HepG2 (cell line): ENCODE results near the gene CATSPERD. TPM values are rescaled to one million over a fixed set of nuclear protein-coding genes. Genes with fewer than 3 reads are reported as not detected.

Source experiments
- ATAC-seq: fragments of 200-7000 bp; cut with Tn5 transposase; 3 replicates; pipeline ENCODE4 v1.9.1; 2020; ENCODE audit warnings: mild to moderate bottlenecking, moderate library complexity
- BruUV-seq: library from RNA; stranded (reverse); fragments of 400-500 nt; replicated peaks from 2 replicates; lab custom pipeline; 2021; lab: Mats Ljungman, UMichigan
- CTCF ChIA-PET: fragments of 300-600 bp; formaldehyde crosslinking; extraction: SDS; loops from one replicate; lab custom pipeline; 2021; ENCODE audit warnings: low total read pairs, inconsistent platforms, low intra/inter-chr PET ratio; lab: Yijun Ruan, JAX
- POLR2A ChIA-PET: fragments of 350-600 bp; sonication (Branson Sonifier 250); formaldehyde crosslinking; loops from one replicate; lab custom pipeline; 2020; ENCODE audit warnings: antibody characterized with exemption, inconsistent platforms; lab: Yijun Ruan, JAX
- DNase-seq: peaks from one replicate; pipeline ENCODE4 v3.0.0-alpha.2; 2015; ENCODE audit warnings: low spot score
- FAIRE-seq: peaks from 3 replicates; lab custom pipeline; 2011; peaks lifted over from hg19 to GRCh38; lab: Jason Lieb, UNC
- H2AFZ ChIP-seq: one replicate; pipeline ENCODE4 v1.6.1; 2011; ENCODE audit warnings: low read length, inconsistent platforms
- H3K27ac ChIP-seq: fragments of 300-600 bp; 3 replicates; pipeline ENCODE4 v1.8.0; 2011; ENCODE audit warnings: mixed run types, mild to moderate bottlenecking, mixed read lengths, low read length, inconsistent platforms; ENCODE audit not compliant: insufficient read depth; ENCODE audit errors: extremely low read length
- H3K27me3 ChIP-seq, 2 experiments: fragments of 200-600 bp in 1 of 2; 2 replicates in 1 of 2; 3 replicates in 1 of 2; pipeline versions ENCODE4 v1.6.0 to v1.8.0; 2011; ENCODE audit warnings: low read length in 2 of 2, mild to moderate bottlenecking in 2 of 2, moderate library complexity in 2 of 2, inconsistent platforms in 1 of 2; ENCODE audit not compliant: insufficient read depth in 2 of 2, control insufficient read depth in 1 of 2
- H3K36me3 ChIP-seq, 2 experiments: fragments of 200-600 bp in 1 of 2; replicated peaks in 1 of 2; 2 replicates in 1 of 2; 3 replicates in 1 of 2; pipeline versions ENCODE4 v1.5.1 to v1.8.0; 2011; ENCODE audit warnings: low read length in 2 of 2, inconsistent platforms in 1 of 2; ENCODE audit not compliant: insufficient read depth in 2 of 2, control insufficient read depth in 1 of 2
- H3K4me1 ChIP-seq: 2 replicates; pipeline ENCODE4 v1.5.1; 2012; ENCODE audit warnings: low read length, inconsistent platforms; ENCODE audit not compliant: insufficient read depth
- H3K4me2 ChIP-seq: 2 replicates; pipeline ENCODE4 v1.6.0; 2011; ENCODE audit warnings: low read depth, low read length, inconsistent platforms
- H3K4me3 ChIP-seq, 3 experiments: fragments of 200-600 bp in 1 of 3; sonication (generic), shearing (Covaris generic) in 1 of 3; replicated peaks in 1 of 3; 2 replicates each; pipeline ENCODE4 v1.5.1; 2011 to 2016; ENCODE audit warnings: low read length in 3 of 3, inconsistent platforms in 2 of 3, low read depth in 2 of 3, mild to moderate bottlenecking in 2 of 3, control low read depth in 1 of 3, mixed read lengths in 1 of 3; ENCODE audit not compliant: insufficient read depth in 1 of 3
- H3K79me2 ChIP-seq: one replicate; pipeline ENCODE4 v1.6.1; 2011; ENCODE audit warnings: low read length, inconsistent platforms; ENCODE audit not compliant: insufficient read depth
- H3K9ac ChIP-seq: 2 replicates; pipeline ENCODE4 v1.6.0; 2011; ENCODE audit warnings: mild to moderate bottlenecking, low read depth, low read length, inconsistent platforms; ENCODE audit not compliant: insufficient read depth
- H3K9me3 ChIP-seq: 2 replicates; pipeline ENCODE4 v1.5.1; 2012; ENCODE audit warnings: mild to moderate bottlenecking, low read length
- H4K20me1 ChIP-seq: 2 replicates; pipeline ENCODE4 v1.6.0; 2011; ENCODE audit warnings: inconsistent platforms, mild to moderate bottlenecking, low read length, moderate library complexity; ENCODE audit not compliant: insufficient read depth
- AGO1 ChIP-seq: fragments of 200-400 bp; formaldehyde crosslinking; IDR thresholded peaks from 2 replicates; pipeline ENCODE4 v1.6.1; 2017; ENCODE audit warnings: mild to moderate bottlenecking, low read depth, low read length, moderate library complexity; ENCODE audit not compliant: poor library complexity, severe bottlenecking
- ATF5 ChIP-seq: sonication (generic); formaldehyde crosslinking; IDR thresholded peaks from 2 replicates; pipeline ENCODE4 v1.4.0; 2020; ENCODE audit warnings: mild to moderate bottlenecking, low read depth, missing genetic modification reagents
- FOXM1 ChIP-seq: sonication (generic); formaldehyde crosslinking; IDR thresholded peaks from 2 replicates; pipeline ENCODE4 v1.5.0; 2020; ENCODE audit warnings: missing genetic modification reagents
- FOXP1 ChIP-seq, 2 experiments: fragments of 450-650 bp in 1 of 2; IDR thresholded peaks; 2 replicates each; pipeline ENCODE4 v1.6.1; 2017 to 2018; ENCODE audit warnings: antibody characterized with exemption in 1 of 2
- HOXD1 ChIP-seq: sonication (generic); formaldehyde crosslinking; IDR thresholded peaks from 2 replicates; pipeline ENCODE4 v1.5.0; 2020; ENCODE audit warnings: missing genetic modification reagents
- KMT2B ChIP-seq: IDR thresholded peaks from 2 replicates; pipeline ENCODE4 v1.6.1; 2016; ENCODE audit warnings: missing genetic modification reagents, missing compliant biosample characterization
- MAZ ChIP-seq, 2 experiments: sonication (generic) in 1 of 2; formaldehyde crosslinking in 1 of 2; IDR thresholded peaks; 2 replicates each; pipeline versions ENCODE4 v1.5.0 to v1.6.1; 2012 to 2020; ENCODE audit warnings: low read depth in 2 of 2, mild to moderate bottlenecking in 2 of 2, borderline replicate concordance in 1 of 2, improper control_type of control experiment in 1 of 2, low read length in 1 of 2, missing genetic modification reagents in 1 of 2, moderate library complexity in 1 of 2
- MED13 ChIP-seq: sonication (generic); formaldehyde crosslinking; IDR thresholded peaks from 2 replicates; pipeline ENCODE4 v1.5.0; 2020; ENCODE audit warnings: missing genetic modification reagents
- NRL ChIP-seq: sonication (generic); formaldehyde crosslinking; IDR thresholded peaks from 2 replicates; pipeline ENCODE4 v1.5.0; 2020; ENCODE audit warnings: missing genetic modification reagents, mild to moderate bottlenecking, moderate library complexity, borderline replicate concordance
- PBX2 ChIP-seq: IDR thresholded peaks from 2 replicates; pipeline ENCODE4 v1.6.1; 2016; ENCODE audit warnings: control low read depth
- PLRG1 ChIP-seq: fragments of 450-650 bp; conservative IDR thresholded peaks from 2 replicates; pipeline ENCODE4 v1.6.1; 2016
- ZFP36 ChIP-seq: fragments of 150-350 bp; IDR thresholded peaks from 2 replicates; pipeline ENCODE4 v1.6.1; 2018; ENCODE audit warnings: borderline replicate concordance, low read length, low read depth; ENCODE audit not compliant: partially characterized antibody
- ZNF20 ChIP-seq: sonication (generic); formaldehyde crosslinking; IDR thresholded peaks from 2 replicates; pipeline ENCODE4 v1.4.0; 2020; ENCODE audit warnings: mild to moderate bottlenecking, moderate library complexity, missing genetic modification reagents
- ZNF414 ChIP-seq: sonication (generic); formaldehyde crosslinking; IDR thresholded peaks from 2 replicates; pipeline ENCODE4 v1.5.0; 2020; ENCODE audit warnings: missing genetic modification reagents
- ZNF598 ChIP-seq: sonication (generic); formaldehyde crosslinking; IDR thresholded peaks from 2 replicates; pipeline ENCODE4 v1.5.1; 2020; ENCODE audit warnings: mild to moderate bottlenecking, missing genetic modification reagents, borderline replicate concordance
- WGBS: methylation state at CpG from one replicate; pipeline ENCODE4 v1.1.6; 2017; ENCODE audit warnings: low lambda C conversion rate; 5-methylcytosine and 5-hydroxymethylcytosine counted together
- in situ Hi-C: cut with HindIII; loops from 2 replicates; pipeline ENCODE4 v1.10.0; 2017; ENCODE audit warnings: low pct_unique_long_range_greater_than_20kb; ENCODE audit not compliant: extremely low pct_ligation_motif_present
- intact Hi-C: fragments of 100-400 bp; cut with micrococcal nuclease; formaldehyde crosslinking; loops from one replicate; pipeline ENCODE4 v1.10.0; 2022; ENCODE audit not compliant: unreplicated experiment
- polyA plus RNA-seq, 8 experiments: library from polyadenylated mRNA; depleted of rRNA in 3 of 8; stranded (reverse) in 7 of 8; unstranded in 1 of 8; fragments of >200 nt; fragmentation: Illumina TruSeq in 4 of 8; extraction: Trizol in 4 of 8; gene quantifications; 2 replicates each; pipeline versions ENCODE4 v1.2.1 to v1.2.3, GENCODE V29; 2011 to 2016; ENCODE audit warnings: low read depth in 4 of 8, missing spikeins in 1 of 8, mixed read lengths in 1 of 8; ENCODE audit not compliant: insufficient read depth in 1 of 8
- total RNA-seq, 5 experiments: library from RNA; depleted of rRNA; stranded (reverse); fragments of >200 nt; fragmentation: Illumina TruSeq; extraction: Trizol; gene quantifications; 2 replicates each; pipeline ENCODE4 v1.2.3, GENCODE V29; 2016; ENCODE audit warnings: low read depth in 1 of 5
- TF ChIP-seq, protein P1 (sequence below): sonication (generic); formaldehyde crosslinking; IDR thresholded peaks from 2 replicates; pipeline ENCODE4 v1.5.0; 2020; ENCODE audit warnings: mild to moderate bottlenecking, low read depth, missing genetic modification reagents, borderline replicate concordance
- TF ChIP-seq, protein P2 (sequence below): sonication (generic); formaldehyde crosslinking; IDR thresholded peaks from 2 replicates; pipeline ENCODE4 v1.5.0; 2020; ENCODE audit warnings: missing genetic modification reagents
- TF ChIP-seq, protein P3 (sequence below): sonication (generic); formaldehyde crosslinking; IDR thresholded peaks from 2 replicates; pipeline ENCODE4 v1.5.0; 2020; ENCODE audit warnings: missing genetic modification reagents

Gene CATSPERD
- total and polyA plus RNA-seq, 2 of the 13 experiments (the other 11 are each of a cell fraction or from before 2014, with no cell fraction given), result 0.04 TPM; not detected in 1

GRCh38 chr19:5827342-5827890 lies 107.0 kb downstream of the CATSPERD start:
- Histone ChIP-seq H3K79me2 (peaks cover 12% of the 10 kb centered on the region), H3K9ac (peak overlapping the region; percentile 53), H3K4me2 (peak overlapping the region; percentile 100), H3K4me1 (peaks cover 56% of the 10 kb centered on the region), H3K4me3 (peak overlapping the region in 2 of 3 experiments; percentile 46 to 90; a peak in 5 of 6 replicates), H3K27ac (peak overlapping the region; percentile 89), H4K20me1 (no peaks in the 10 kb centered on the region), H2AFZ (no peak overlapping the region), H3K27me3 (no peaks in the 10 kb centered on the region; a peak in 1 of 5 replicates), H3K36me3 (peaks cover 0 to 5% of the 10 kb centered on the region in 2 experiments; a peak in 1 of 5 replicates), H3K9me3 (no peaks in the 10 kb centered on the region)
- DNase-seq (no peak), ATAC-seq (no peak; the same call in 1 of the 3 replicates), FAIRE-seq (no peak)
- ChIA-PET CTCF (interaction anchor here (2.5 kb wide), 1 partner anchor 22 kb away, joined by 19 read pairs; the partner anchor contains the start of gene NRTN), POLR2A (interaction anchor here (0.5 to 4.2 kb wide), 34 partner anchors 9 to 205 kb away, joined by 3 to 96 read pairs (median 8); partner anchors contain the start of genes CATSPERD, DUS3L, FUT5 and FUT6)
- intact Hi-C loops, result loop anchor here (5.0 kb wide), 1 partner anchor 45 kb away; the partner anchor contains the start of gene FUT5
- WGBS, result 45% methylated on average over 8 of the region's 37 CpGs
- in situ Hi-C loops, result no loop called here
- no TSS peak for BruUV-seq
- TF ChIP-seq KMT2B (CRISPR knock-in tag) (no peak), PBX2 (no peak), AGO1 (no peak), ZNF20 (CRISPR knock-in tag) (0 out of 2 replicates have a peak, but pooled peaks have one; percentile 6), FOXP1 (IDR thresholded peaks at IDR 0.05) (no peak), FOXP1 (CRISPR knock-in tag; IDR thresholded peaks at IDR 0.05) (no peak), PLRG1 (no peak), HOXD1 (CRISPR knock-in tag) (no peak), ATF5 (CRISPR knock-in tag) (no peak), FOXM1 (CRISPR knock-in tag) (no peak), ZFP36 (no peak), MED13 (CRISPR knock-in tag) (0 out of 2 replicates have a peak, but pooled peaks have one; percentile 14), MAZ (IDR thresholded peaks at IDR 0.05; ENCODE audit: borderline replicate concordance, low read depth, low read length) (0 out of 2 replicates have a peak, but pooled peaks have one; percentile 15), MAZ (CRISPR knock-in tag; IDR thresholded peaks at IDR 0.05; ENCODE audit: low read depth) (no peak), ZNF598 (CRISPR knock-in tag) (0 out of 2 replicates have a peak, but pooled peaks have one; percentile 9), NRL (CRISPR knock-in tag) (no peak), ZNF414 (CRISPR knock-in tag) (0 out of 2 replicates have a peak, but pooled peaks have one; percentile 10)
- TF ChIP-seq, protein P1, sequence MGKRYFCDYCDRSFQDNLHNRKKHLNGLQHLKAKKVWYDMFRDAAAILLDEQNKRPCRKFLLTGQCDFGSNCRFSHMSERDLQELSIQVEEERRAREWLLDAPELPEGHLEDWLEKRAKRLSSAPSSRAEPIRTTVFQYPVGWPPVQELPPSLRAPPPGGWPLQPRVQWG, result no peak
- TF ChIP-seq, protein P2, sequence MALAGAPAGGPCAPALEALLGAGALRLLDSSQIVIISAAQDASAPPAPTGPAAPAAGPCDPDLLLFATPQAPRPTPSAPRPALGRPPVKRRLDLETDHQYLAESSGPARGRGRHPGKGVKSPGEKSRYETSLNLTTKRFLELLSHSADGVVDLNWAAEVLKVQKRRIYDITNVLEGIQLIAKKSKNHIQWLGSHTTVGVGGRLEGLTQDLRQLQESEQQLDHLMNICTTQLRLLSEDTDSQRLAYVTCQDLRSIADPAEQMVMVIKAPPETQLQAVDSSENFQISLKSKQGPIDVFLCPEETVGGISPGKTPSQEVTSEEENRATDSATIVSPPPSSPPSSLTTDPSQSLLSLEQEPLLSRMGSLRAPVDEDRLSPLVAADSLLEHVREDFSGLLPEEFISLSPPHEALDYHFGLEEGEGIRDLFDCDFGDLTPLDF (CRISPR knock-in tag), result no peak
- TF ChIP-seq, protein P3, sequence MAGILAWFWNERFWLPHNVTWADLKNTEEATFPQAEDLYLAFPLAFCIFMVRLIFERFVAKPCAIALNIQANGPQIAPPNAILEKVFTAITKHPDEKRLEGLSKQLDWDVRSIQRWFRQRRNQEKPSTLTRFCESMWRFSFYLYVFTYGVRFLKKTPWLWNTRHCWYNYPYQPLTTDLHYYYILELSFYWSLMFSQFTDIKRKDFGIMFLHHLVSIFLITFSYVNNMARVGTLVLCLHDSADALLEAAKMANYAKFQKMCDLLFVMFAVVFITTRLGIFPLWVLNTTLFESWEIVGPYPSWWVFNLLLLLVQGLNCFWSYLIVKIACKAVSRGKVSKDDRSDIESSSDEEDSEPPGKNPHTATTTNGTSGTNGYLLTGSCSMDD (CRISPR knock-in tag), result no peak
